Measurements from ENCODE around the gene ZYG11A.

ZYG11A gene

GRCh38 chr1:52917156-52917555, 74.6 kb downstream of the ZYG11A start:
- no peak for DNase-seq (ENCODE audit: low read depth in 4 of 4, low spot score in 1 of 4)

- DNase-seq (ENCODE audit: low read depth in 4 of 4, low spot score in 1 of 4): no peak
Measured at GRCh38 chr1:52917581-52917980, 75.0 kb downstream of the ZYG11A start.

DNA sequence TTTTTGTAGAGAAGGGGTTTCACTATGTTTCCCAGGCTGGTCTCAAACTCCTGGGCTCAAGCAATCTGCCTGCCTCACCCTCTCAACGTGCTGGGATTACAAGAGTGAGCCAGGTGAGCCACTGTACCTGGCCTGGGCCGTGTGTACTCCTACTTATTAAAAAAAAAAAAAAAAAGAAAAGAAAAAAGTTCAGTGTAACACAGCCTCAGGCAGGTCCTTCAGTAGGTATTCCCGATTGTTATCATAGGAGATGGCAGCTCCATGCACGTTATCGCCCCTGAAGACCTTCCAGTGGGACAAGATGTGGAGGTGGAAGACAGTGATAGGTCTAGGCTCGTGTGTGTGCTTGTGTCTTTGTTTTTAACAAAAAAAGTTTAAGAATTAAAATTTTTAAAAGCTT, 75.6 kb downstream of the ZYG11A start:
- DNase-seq (ENCODE audit: low read depth in 4 of 4, low spot score in 1 of 4): no peak

DNA sequence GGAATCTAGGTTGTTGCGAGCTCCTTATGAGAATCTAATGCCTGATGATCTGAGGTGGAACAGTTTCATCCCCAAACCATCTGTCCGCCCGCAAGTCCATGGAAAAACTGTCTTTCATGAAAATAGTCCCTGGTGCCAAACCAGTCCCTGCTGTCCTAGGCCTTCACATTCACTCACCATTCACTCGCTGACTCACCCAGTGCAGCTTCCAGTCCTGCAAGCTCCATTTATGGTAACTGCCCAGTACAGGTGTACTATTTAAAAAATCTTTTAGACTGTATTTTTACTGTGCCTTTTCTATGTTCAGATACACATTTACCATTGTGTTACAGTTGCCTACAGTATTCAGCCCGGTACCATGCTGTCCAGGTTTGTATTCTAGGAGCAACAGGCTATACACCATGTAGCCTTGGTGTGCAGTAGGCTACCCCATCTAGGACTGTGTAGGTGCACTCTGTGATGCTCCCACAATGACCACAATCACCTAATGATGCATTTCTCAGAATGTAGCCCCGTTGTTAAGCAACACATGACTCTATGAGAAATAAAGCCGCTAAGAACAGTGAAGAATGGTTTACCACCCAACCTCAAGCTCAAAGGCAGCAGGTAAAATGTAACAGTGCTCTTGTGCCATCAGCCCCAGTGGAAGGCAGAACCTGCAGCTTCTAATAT, 76.6 kb downstream of the ZYG11A start:
- no peak for DNase-seq (ENCODE audit: low read depth in 4 of 4, low spot score in 1 of 4)

- no peak for DNase-seq (ENCODE audit: low read depth in 4 of 4, low spot score in 1 of 4)
Measured at GRCh38 chr1:52919723-52920483, 77.3 kb downstream of the ZYG11A start.

GRCh38 chr1:52920791-52921291, 78.3 kb downstream of the ZYG11A start:
- no peak for DNase-seq (ENCODE audit: low read depth in 4 of 4, low spot score in 1 of 4)

DNA sequence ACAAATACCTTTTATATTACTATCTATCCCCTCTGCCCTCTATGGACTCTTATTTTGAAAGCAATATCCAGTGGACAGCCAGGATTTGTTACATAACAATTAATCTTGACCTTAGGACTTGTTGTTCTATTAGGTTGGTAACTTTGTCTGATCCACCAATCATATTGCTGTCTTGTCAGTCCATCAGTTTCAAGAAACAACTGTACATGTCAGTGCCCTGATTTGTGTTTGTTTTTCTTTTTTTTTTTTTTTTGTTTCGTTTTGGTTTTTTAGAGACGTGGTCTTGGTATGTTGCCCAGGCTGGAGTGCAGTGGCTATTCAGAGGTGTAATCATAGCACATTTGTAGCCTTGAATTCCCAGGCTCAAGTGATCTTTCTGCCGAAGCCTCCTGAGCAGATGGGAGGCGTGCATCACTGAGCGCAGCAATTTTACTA, 83.0 kb downstream of the ZYG11A start:
- DNase-seq (ENCODE audit: low read depth in 4 of 4, low spot score in 1 of 4): no peak

GRCh38 chr1:52926864-52927211, 84.3 kb downstream of the ZYG11A start:
- no peak for DNase-seq (ENCODE audit: low read depth in 4 of 4, low spot score in 1 of 4)

- DNase-seq (ENCODE audit: low read depth in 4 of 4, low spot score in 1 of 4): peak; percentile 36 to 73 (median 70)
Measured at GRCh38 chr1:52927212-52928014, 84.9 kb downstream of the ZYG11A start, which contains the start of gene SCP2. Gene SCP2, plus strand, starts transcription at chr1:52927276. Its CDS starts 121 bp downstream, at chr1:52927397.

DNA sequence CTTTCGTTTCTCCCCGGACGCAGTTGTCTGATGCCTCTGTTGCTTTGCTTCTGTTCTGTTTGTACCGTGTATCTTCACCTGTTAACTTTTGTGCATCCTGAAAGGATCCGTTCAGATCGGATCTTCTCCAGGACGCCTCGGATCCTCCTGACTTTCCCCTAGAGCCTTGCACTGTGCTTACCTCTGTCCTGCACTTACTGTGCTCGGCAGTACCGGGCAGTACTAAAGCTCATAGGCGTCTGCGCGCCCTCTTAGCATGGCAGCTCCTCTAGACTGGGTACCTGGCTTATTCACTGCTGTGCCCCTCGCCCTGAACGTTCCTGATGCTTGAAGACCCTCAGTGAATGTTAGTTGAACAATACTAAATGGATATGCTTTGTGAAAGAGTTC, 85.5 kb downstream of the ZYG11A start:
- DNase-seq (ENCODE audit: low read depth in 4 of 4, low spot score in 1 of 4): no peak

GRCh38 chr1:52929019-52929418, 86.5 kb downstream of the ZYG11A start:
- DNase-seq (ENCODE audit: low read depth in 4 of 4, low spot score in 1 of 4): no peak

DNA sequence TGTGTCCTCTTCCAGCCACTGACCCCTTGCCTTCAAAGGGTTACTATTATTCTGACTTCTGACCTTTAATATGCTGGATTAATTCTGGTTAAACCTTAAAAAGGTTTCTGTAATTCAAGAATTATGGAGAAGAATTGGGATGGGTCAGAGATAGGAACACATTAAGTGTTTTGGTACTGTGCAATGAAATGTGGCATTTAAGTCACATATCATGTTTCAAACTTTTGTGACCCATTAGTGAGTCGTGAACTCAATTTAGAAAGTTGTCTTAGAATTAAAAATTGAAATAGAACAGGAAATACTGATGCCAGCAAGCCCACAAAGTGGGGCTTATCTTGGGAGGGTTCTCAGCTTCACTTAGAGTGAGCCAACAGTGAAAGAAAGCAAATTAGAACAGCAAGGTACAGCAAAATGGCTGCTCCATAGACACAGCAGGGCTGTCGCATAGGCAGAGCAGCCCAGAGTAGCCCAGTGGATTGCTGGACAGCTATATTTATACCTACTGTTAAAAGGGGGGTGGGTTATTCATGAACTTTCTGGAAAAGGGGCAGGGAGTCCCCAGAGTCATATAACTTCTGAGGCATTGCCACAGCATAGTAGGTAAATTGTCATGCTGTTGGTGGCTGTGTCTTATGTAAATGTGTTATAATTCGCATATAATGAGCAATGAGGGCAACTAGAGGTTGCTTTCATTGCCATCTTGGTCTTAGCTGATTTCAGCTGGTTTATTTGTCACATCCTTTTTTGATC, 95.0 kb downstream of the ZYG11A start:
- no peak for DNase-seq (ENCODE audit: low read depth in 4 of 4, low spot score in 1 of 4)

- no peak for DNase-seq (ENCODE audit: low read depth in 4 of 4, low spot score in 1 of 4)
Measured at GRCh38 chr1:52938183-52938451, 95.6 kb downstream of the ZYG11A start.

DNA sequence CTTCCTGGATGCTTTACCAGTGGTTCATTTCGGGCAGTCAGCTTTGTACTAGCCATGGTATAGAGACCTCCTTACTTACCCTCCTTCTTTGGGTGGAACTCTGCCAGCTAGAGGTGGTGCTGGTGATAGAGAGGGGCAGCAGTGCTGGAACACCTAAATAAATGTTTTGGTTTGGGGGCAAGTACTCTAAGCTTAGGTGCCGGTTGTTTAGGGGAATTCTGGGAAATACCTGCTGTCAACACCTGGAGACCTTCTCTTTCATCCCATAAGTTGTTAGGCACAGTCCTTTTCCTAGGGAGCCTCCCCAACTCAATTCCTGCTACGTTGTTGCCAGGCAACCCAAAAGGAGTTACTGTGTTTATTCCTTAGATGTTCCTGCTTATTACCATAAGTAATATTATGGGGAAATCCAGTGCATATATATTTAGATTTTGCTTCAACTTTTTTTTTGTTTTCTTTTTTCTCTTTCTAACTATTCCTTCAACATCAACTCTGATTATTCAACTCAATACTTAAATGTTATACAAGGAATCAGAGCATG, 101.4 kb downstream of the ZYG11A start:
- no peak for DNase-seq (ENCODE audit: low read depth in 4 of 4, low spot score in 1 of 4)

GRCh38 chr1:52944566-52944965, 102.0 kb downstream of the ZYG11A start:
- DNase-seq (ENCODE audit: low read depth in 4 of 4, low spot score in 1 of 4): no peak
